OCI-LY7 (cell line): ENCODE measurements around the gene LRCOL1. TPM values are rescaled to one million over a fixed set of nuclear protein-coding genes. Genes with fewer than 3 reads are reported as not detected.

Experiments used
- BruUV-seq: library from RNA; stranded (reverse); fragments of 400-500 nt; replicated peaks from 2 replicates; lab custom pipeline; 2021; lab: Mats Ljungman, UMichigan
- CTCF ChIA-PET: fragments of 300-600 bp; sonication (Branson Sonifier 250); formaldehyde crosslinking; loops from one replicate; lab custom pipeline; 2022; ENCODE audit warnings: antibody characterized with exemption; ENCODE audit not compliant: unreplicated experiment; lab: Charles Lee
- POLR2A ChIA-PET: fragments of 300-600 bp; sonication (Branson Sonifier 250); formaldehyde crosslinking; loops from one replicate; lab custom pipeline; 2022; ENCODE audit warnings: antibody characterized with exemption; lab: Charles Lee
- DNase-seq: peaks from one replicate; pipeline ENCODE4 v3.0.0-alpha.2; 2015; ENCODE audit warnings: low spot score
- H2AFZ ChIP-seq: fragments of 200-600 bp; sonication (generic), shearing (Covaris generic); 2 replicates; pipeline ENCODE4 v1.6.1; 2014; ENCODE audit warnings: mild to moderate bottlenecking, antibody characterized with exemption, low read length, moderate library complexity
- H3K27ac ChIP-seq: fragments of 200-600 bp; sonication (generic); 2 replicates; pipeline ENCODE4 v1.5.1; 2014; ENCODE audit warnings: mixed run types, low read depth, mild to moderate bottlenecking, moderate library complexity, low read length, inconsistent platforms; ENCODE audit not compliant: poor library complexity, severe bottlenecking
- H3K36me3 ChIP-seq: fragments of 200-600 bp; sonication (generic); 2 replicates; pipeline ENCODE4 v1.6.1; 2014; ENCODE audit warnings: mild to moderate bottlenecking, antibody characterized with exemption, low read length, moderate library complexity, mixed read lengths; ENCODE audit not compliant: insufficient read depth
- H3K4me1 ChIP-seq: fragments of 200-600 bp; sonication (generic); 2 replicates; pipeline ENCODE4 v1.5.1; 2014; ENCODE audit warnings: mild to moderate bottlenecking, low read length; ENCODE audit not compliant: insufficient read depth, poor library complexity, severe bottlenecking
- H3K4me2 ChIP-seq: fragments of 200-600 bp; sonication (generic); 2 replicates; pipeline ENCODE4 v1.6.1; 2014; ENCODE audit warnings: mild to moderate bottlenecking, low read length
- H3K4me3 ChIP-seq: fragments of 200-600 bp; sonication (generic); 2 replicates; pipeline ENCODE4 v1.5.1; 2014; ENCODE audit warnings: mild to moderate bottlenecking, low read depth, low read length; ENCODE audit not compliant: poor library complexity, severe bottlenecking
- H3K79me2 ChIP-seq: fragments of 200-600 bp; sonication (generic); 2 replicates; pipeline ENCODE4 v1.6.1; 2016; ENCODE audit warnings: low read depth, mild to moderate bottlenecking, low read length, moderate library complexity, mixed read lengths; ENCODE audit not compliant: insufficient read depth
- H3K9me2 ChIP-seq: fragments of 200-600 bp; sonication (generic); 2 replicates; pipeline ENCODE4 v1.6.1; 2016; ENCODE audit warnings: mild to moderate bottlenecking, low read length, mixed read lengths; ENCODE audit not compliant: insufficient read depth
- H3K9me3 ChIP-seq: fragments of 200-600 bp; sonication (generic); 2 replicates; pipeline ENCODE4 v1.6.1; 2014; ENCODE audit warnings: mild to moderate bottlenecking, mixed run types, low read length, mixed read lengths
- H4K20me1 ChIP-seq: fragments of 200-600 bp; sonication (generic); 2 replicates; pipeline ENCODE4 v1.6.1; 2014; ENCODE audit warnings: mild to moderate bottlenecking, antibody characterized with exemption, low read length, moderate library complexity, mixed read lengths; ENCODE audit not compliant: insufficient read depth
- CTCF ChIP-seq: fragments of 200-600 bp; sonication (generic); conservative IDR thresholded peaks from 2 replicates; pipeline ENCODE4 v1.5.1; 2014; ENCODE audit warnings: mild to moderate bottlenecking, antibody characterized with exemption, low read length, moderate library complexity, mixed read lengths
- EZH2phosphoT487 ChIP-seq: fragments of 200-600 bp; sonication (generic); IDR thresholded peaks from 2 replicates; pipeline ENCODE4 v1.6.1; 2018; ENCODE audit warnings: low read depth, borderline replicate concordance, mild to moderate bottlenecking, mixed run types, antibody characterized with exemption, low read length, moderate library complexity, mixed read lengths
- intact Hi-C: fragments of 100-400 bp; cut with micrococcal nuclease; formaldehyde crosslinking; loops from one replicate; pipeline ENCODE4 v1.10.0; 2022; ENCODE audit not compliant: unreplicated experiment
- total RNA-seq, 2 experiments: library from RNA; depleted of rRNA in 1 of 2; stranded (reverse); fragments of >200 nt in 1 of 2; shearing (Covaris generic) in 1 of 2; gene quantifications; 2 replicates each; pipeline ENCODE4 v1.2.3, GENCODE V29; 2014 to 2022

LRCOL1 gene
- total RNA-seq, 2 experiments from 2014 or later, result not detected

GRCh38 chr12:132568826-132569480 is 41.4 kb downstream of the LRCOL1 start:
- TF ChIP-seq CTCF, result no peak
- TF ChIP-seq EZH2phosphoT487, result no peak
- DNase-seq, result no peak
- H4K20me1 ChIP-seq, result no peaks in the 10 kb centered on the region
- H3K9me2 ChIP-seq, result no peaks in the 10 kb centered on the region
- ChIA-PET CTCF (no interaction called here), POLR2A (no interaction called here)
- H3K9me3 ChIP-seq, result no peaks in the 10 kb centered on the region
- BruUV-seq, result no TSS peak
- H3K27ac ChIP-seq, result no peak overlapping the region
- H2AFZ ChIP-seq, result no peak overlapping the region
- no peaks in the 10 kb centered on the region for H3K36me3 ChIP-seq
- intact Hi-C loops, result no loop called here
- H3K4me2 ChIP-seq, result no peak overlapping the region
- no peak overlapping the region for H3K4me3 ChIP-seq
- H3K79me2 ChIP-seq, result no peaks in the 10 kb centered on the region
- H3K4me1 ChIP-seq, result no peaks in the 10 kb centered on the region

- Histone ChIP-seq H3K4me1 (no peaks in the 10 kb centered on the region), H3K4me3 (no peak overlapping the region), H3K27ac (no peak overlapping the region), H4K20me1 (no peaks in the 10 kb centered on the region), H3K79me2 (no peaks in the 10 kb centered on the region), H3K36me3 (no peaks in the 10 kb centered on the region), H2AFZ (no peak overlapping the region), H3K9me3 (no peaks in the 10 kb centered on the region), H3K4me2 (no peak overlapping the region), H3K9me2 (no peaks in the 10 kb centered on the region)
- DNase-seq, result no peak
- TF ChIP-seq CTCF (no peak), EZH2phosphoT487 (no peak)
- intact Hi-C loops, result no loop called here
- ChIA-PET POLR2A (no interaction called here), CTCF (no interaction called here)
- BruUV-seq, result no TSS peak
These were observed 42.1 kb downstream of the LRCOL1 start for GRCh38 chr12:132568301-132568700.

- no peak for TF ChIP-seq CTCF
- TF ChIP-seq EZH2phosphoT487, result no peak
- ChIA-PET CTCF (no interaction called here), POLR2A (interaction anchor here (0.6 to 0.7 kb wide), 2 partner anchors 51 to 66 kb away, joined by 3 to 4 read pairs; no protein-coding TSS in a partner anchor)
- no TSS peak for BruUV-seq
- Histone ChIP-seq H4K20me1 (no peaks in the 10 kb centered on the region), H3K36me3 (no peaks in the 10 kb centered on the region), H3K27ac (no peak overlapping the region), H3K4me2 (no peak overlapping the region), H3K9me3 (no peaks in the 10 kb centered on the region), H3K9me2 (no peaks in the 10 kb centered on the region), H3K79me2 (no peaks in the 10 kb centered on the region), H3K4me3 (no peak overlapping the region), H2AFZ (no peak overlapping the region), H3K4me1 (peaks cover 12% of the 10 kb centered on the region)
- intact Hi-C loops, result no loop called here
- no peak for DNase-seq
These were observed 43.8 kb downstream of the LRCOL1 start for GRCh38 chr12:132566516-132567131.
